Bronchial epithelial cell (primary cell): Measurements from ENCODE around the gene SFT2D2. TPM values are rescaled to one million over a fixed set of nuclear protein-coding genes. Genes with fewer than 3 reads are reported as not detected.

Source experiments
- DNase-seq: peaks from one replicate; pipeline ENCODE4 v3.0.0-alpha.2; 2010; ENCODE audit warnings: low read depth
- FAIRE-seq: peaks from 2 replicates; lab custom pipeline; 2011; peaks lifted over from hg19 to GRCh38; lab: Jason Lieb, UNC
- H3K27me3 ChIP-seq: 2 replicates; pipeline ENCODE4 v1.5.1; 2011; ENCODE audit warnings: low read length; ENCODE audit not compliant: control insufficient read depth, insufficient read depth
- H3K36me3 ChIP-seq: 2 replicates; pipeline ENCODE4 v1.5.1; 2011; ENCODE audit warnings: low read length; ENCODE audit not compliant: control insufficient read depth, insufficient read depth
- H3K4me3 ChIP-seq: 2 replicates; pipeline ENCODE4 v1.5.1; 2011; ENCODE audit warnings: mild to moderate bottlenecking, low read depth, low read length, control low read depth
- total RNA-seq: library from RNA; depleted of rRNA; stranded (reverse); fragments of >200 nt; gene quantifications from 2 replicates; pipeline ENCODE4 v1.2.1, GENCODE V29; 2014
- TF ChIP-seq, protein P1 (sequence below): IDR thresholded peaks from 2 replicates; pipeline ENCODE4 v1.5.1; 2011; ENCODE audit warnings: mild to moderate bottlenecking, moderate library complexity, low read length, control low read depth, inconsistent platforms; ENCODE audit not compliant: insufficient read depth, severe bottlenecking

SFT2D2 gene
- total RNA-seq, 1 donor from 2014 or later, result 22.4 TPM

DNA sequence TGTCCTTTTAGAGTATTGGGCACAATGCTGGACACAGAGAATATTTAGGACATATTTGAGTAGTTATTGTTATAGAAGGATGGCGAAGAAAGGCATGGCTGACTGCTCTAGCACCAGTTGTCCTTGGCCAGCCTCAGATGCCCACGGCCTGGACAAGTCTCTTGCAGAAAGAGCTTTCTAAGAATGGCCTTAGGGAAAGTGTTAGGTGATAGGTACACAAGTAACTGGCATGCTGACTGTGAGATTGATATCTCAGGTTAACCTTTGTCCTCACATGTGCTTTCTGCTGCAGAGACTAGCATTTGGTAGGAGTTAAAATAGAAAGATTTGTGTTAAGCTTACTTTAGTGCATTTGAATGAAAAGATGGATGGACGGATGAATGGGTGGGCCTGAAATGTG, 10.1 kb downstream of the SFT2D2 start:
- FAIRE-seq (no peak), DNase-seq (no peak)
- H3K27me3 ChIP-seq, result no peaks in the 10 kb centered on the region
- H3K36me3 ChIP-seq, result peaks cover 25% of the 10 kb centered on the region
- TF ChIP-seq, protein P1, sequence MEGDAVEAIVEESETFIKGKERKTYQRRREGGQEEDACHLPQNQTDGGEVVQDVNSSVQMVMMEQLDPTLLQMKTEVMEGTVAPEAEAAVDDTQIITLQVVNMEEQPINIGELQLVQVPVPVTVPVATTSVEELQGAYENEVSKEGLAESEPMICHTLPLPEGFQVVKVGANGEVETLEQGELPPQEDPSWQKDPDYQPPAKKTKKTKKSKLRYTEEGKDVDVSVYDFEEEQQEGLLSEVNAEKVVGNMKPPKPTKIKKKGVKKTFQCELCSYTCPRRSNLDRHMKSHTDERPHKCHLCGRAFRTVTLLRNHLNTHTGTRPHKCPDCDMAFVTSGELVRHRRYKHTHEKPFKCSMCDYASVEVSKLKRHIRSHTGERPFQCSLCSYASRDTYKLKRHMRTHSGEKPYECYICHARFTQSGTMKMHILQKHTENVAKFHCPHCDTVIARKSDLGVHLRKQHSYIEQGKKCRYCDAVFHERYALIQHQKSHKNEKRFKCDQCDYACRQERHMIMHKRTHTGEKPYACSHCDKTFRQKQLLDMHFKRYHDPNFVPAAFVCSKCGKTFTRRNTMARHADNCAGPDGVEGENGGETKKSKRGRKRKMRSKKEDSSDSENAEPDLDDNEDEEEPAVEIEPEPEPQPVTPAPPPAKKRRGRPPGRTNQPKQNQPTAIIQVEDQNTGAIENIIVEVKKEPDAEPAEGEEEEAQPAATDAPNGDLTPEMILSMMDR, result no peak
- no peak overlapping the region for H3K4me3 ChIP-seq

DNA sequence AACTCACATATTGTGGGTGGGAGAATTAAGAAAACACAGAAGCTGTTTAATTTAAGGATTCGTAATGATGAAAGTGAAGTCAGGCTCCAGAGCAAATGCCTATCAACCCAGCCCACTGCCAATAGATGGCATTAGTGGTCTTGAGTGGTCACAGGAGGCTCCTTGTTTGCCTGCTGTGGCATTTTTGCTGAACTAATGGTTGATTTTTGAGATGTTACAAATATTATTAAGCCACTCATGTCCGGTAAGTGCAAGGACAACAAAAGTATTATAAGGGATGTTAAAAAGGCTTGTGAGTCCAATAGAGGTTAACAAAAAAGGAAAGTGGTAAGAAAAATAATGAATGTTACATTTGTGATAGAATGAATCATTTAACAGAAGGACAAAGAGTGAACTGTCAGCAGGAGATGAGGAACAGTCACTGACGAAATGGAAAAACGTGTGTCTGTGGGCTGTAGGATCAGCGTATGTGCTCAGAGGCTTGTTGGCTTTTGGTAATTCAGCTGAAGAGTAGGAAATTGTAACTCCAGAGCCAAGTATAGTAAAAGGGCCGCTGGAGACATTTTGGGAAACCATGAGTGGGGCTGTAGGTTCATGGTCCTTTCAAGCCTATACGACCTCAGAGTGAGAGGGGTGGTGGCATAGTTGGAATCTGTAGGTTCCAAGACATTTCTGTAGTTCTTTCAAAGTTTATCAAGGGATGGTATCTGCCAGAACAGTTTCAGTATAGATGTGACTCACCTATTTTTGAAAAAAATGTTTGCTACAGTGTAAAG, 11.2 kb downstream of the SFT2D2 start:
- FAIRE-seq (no peak), DNase-seq (no peak)
- H3K36me3 ChIP-seq, result peaks cover 28% of the 10 kb centered on the region
- no peak overlapping the region for H3K4me3 ChIP-seq
- no peaks in the 10 kb centered on the region for H3K27me3 ChIP-seq
- TF ChIP-seq, protein P1, result no peak

DNA sequence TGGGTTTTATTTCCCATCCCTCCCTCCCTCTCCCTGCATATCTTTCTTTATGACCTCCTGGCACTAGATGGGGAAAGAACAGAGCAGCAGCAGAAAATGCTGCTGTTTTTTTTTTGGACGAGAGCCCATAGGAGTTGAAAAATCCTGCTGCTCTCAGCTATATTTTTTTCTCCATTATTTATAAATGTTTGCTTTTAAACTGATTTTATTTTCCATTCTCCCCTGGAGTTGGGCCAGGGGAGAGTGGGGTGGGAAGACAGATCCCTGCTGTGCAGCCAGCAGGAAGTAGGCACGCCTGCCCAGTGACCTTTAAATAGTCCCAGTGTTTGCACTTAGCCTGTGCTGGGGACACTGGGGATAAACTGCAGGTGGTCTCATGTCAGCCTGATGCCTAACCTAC, 17.4 kb downstream of the SFT2D2 start:
- Histone ChIP-seq H3K36me3 (peaks cover 19% of the 10 kb centered on the region), H3K4me3 (no peak overlapping the region), H3K27me3 (no peaks in the 10 kb centered on the region)
- FAIRE-seq, result no peak
- DNase-seq, result no peak
- TF ChIP-seq, protein P1, result no peak

DNA sequence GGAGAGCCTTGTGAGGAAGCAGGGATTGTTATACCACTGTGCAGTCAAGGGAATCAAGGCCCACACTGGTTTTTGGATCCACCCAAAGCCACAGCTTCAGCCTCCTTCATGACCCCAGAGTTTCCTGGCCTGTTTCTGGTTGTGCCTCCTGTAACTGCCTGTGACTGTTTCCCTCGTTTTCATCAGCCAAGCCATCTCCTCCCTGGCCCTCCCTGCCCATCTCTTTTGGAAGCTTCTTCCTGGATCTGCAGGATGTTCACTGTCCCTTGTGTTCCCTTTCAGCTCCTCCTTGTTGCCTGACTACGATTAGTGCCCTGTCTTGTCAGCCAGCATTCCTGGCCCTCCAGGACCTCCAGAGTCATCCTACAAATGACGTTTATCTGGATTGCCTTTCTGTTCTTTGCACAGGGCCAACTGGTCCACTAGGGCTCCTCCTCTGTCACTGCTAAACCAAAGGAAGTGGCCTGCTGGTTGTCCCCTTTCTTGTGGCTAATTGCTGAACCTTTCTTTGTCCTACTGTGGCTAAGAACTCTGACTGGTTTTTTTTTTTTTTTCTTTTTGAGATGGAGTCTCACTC, 17.9 kb downstream of the SFT2D2 start:
- Histone ChIP-seq H3K4me3 (no peak overlapping the region), H3K27me3 (no peaks in the 10 kb centered on the region), H3K36me3 (peaks cover 18% of the 10 kb centered on the region)
- TF ChIP-seq, protein P1, result no peak
- DNase-seq (no peak), FAIRE-seq (no peak)

DNA sequence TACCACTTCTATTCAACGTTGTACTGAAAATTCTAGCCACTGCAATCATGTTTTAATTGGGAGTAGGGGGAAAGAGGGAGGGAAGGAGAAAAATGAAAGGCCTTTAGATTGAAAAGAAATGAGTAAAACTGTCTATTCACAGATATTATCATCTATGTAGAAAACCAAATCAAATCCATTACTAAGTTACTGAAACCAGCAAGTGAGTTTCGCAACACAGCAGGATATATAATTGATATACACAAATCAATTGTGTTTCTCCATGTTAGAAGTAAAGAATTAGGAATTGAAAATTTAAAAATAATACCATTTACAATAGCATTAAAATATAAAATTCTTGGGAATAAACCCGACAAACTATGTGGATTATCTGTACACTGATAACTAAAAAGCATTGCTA, 19.2 kb downstream of the SFT2D2 start:
- FAIRE-seq (no peak), DNase-seq (no peak)
- TF ChIP-seq, protein P1, result no peak
- Histone ChIP-seq H3K27me3 (no peaks in the 10 kb centered on the region), H3K36me3 (peaks cover 16% of the 10 kb centered on the region), H3K4me3 (no peak overlapping the region)
